ENCODE measurements around the gene ELF3.
"Not testable (repeated sequence)": the region's sequence is repeated elsewhere in the genome, so short reads cannot be mapped to it uniquely, and the experiment has no call there.

DNA sequence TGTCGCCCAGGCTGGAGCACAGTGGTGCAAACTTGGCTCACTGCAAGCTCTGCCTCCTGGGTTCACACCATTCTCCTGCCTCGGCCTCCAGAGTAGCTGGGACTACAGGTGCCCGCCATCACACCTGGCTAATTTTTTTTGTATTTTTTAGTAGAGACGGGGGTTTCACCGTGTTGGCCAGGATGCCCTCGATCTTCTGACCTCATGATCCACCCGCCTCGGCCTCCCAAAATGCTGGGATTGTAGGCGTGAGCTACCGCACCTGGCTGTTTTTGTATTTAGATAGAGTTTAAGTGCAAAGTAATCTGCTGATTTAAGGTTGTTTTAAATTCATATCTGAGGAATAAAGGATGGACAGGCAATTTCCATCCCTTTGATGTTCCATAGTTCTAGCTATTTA is 48.0 kb upstream of the ELF3 start:
- TF ChIP-seq, protein P1, sequence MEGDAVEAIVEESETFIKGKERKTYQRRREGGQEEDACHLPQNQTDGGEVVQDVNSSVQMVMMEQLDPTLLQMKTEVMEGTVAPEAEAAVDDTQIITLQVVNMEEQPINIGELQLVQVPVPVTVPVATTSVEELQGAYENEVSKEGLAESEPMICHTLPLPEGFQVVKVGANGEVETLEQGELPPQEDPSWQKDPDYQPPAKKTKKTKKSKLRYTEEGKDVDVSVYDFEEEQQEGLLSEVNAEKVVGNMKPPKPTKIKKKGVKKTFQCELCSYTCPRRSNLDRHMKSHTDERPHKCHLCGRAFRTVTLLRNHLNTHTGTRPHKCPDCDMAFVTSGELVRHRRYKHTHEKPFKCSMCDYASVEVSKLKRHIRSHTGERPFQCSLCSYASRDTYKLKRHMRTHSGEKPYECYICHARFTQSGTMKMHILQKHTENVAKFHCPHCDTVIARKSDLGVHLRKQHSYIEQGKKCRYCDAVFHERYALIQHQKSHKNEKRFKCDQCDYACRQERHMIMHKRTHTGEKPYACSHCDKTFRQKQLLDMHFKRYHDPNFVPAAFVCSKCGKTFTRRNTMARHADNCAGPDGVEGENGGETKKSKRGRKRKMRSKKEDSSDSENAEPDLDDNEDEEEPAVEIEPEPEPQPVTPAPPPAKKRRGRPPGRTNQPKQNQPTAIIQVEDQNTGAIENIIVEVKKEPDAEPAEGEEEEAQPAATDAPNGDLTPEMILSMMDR (IDR thresholded peaks at IDR 0.05) = not testable (repeated sequence)
- TF ChIP-seq POLR2A (IDR thresholded peaks at IDR 0.05) = not testable (repeated sequence)

Measured in body of pancreas (tissue), 4 donors.